ENCODE data around the gene EHMT1. TPM values are rescaled to one million over a fixed set of nuclear protein-coding genes. Genes with fewer than 3 reads are reported as not detected.
A peak's percentile ranks its signal among the peaks of the same experiment; 100 is the strongest.
"Not testable (repeated sequence)": the region's sequence is repeated elsewhere in the genome, so short reads cannot be mapped to it uniquely, and the experiment has no call there.

The EHMT1 gene
- polyA plus RNA-seq, 6 donors from 2014 or later: 6.7 to 45.0 (median 31.5) TPM

DNA sequence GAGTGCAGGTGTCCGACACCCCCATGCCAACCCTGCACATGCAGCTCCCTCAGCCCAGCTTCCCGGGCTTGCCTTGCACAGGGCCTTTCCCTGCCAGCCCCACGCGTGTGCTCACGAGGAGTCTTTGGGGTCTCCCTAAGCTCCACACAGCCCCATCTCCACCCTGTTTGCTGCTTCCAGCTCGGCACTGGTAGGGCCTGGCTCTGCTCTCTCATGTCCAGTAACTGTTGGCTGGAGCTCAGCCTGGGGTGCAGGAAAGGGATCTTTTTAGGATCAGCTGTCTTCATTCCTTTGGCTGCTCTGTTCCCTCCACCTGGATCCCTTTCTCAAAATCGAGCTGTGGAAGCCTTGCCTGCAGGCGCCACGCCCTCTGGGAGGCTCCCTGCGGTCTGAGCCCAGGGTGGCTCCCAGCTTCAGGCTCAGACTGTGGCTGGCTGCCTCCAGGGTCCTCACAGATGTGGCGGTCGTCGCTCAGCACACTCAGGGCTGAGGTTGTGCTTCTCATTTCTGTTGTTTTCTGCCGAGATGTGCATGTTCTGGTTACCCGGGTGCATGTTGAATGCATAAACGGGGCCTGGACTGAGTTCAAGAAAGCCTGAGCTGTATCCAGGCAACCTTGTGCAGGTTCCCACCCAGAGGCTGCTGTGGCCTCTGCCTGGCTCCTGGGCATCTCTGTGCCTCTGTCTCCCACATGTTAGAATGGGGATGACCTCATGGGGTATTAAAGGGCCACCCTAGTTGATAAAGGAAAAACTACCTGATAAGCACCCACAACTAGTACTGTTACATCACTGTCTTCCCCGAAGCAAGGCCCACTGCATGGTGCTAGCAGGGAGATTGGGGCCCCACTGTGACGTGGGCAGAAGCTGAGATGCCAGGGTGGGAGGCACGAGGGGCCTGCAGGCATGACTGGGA is 263.0 kb downstream of the EHMT1 start:
- Mint-ChIP-seq H3K9me3 (no peaks in the 10 kb centered on the region), H3K27me3 (peaks cover 13 to 35% (median 26%) of the 10 kb centered on the region in 3 donors), H3K27ac (no peak overlapping the region), H3K36me3 (no peaks in the 10 kb centered on the region), H3K4me3 (peak overlapping the region in 1 of 8 donors; percentile 3), H3K4me1 (no peaks in the 10 kb centered on the region)
- DNase-seq (no peak), ATAC-seq (ENCODE audit: low read depth in 2 of 2) (no peak)

DNA sequence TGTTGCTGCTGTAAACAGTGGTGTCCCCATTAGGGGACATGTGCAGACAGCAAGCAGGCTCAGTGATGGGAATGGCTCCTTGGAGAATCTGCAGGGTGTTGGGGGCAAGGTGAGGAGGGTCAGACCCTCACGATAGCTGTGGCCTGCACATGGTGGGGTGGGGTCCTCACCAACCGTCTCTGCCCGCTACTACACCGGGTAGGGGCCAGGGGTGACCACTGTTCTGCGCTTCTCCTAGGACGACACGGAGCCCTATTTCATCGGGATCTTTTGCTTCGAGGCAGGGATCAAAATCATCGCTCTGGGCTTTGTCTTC is 263.7 kb downstream of the EHMT1 start:
- no peaks in the 10 kb centered on the region for H3K36me3 Mint-ChIP-seq
- H3K4me3 Mint-ChIP-seq: no peak overlapping the region
- no peak overlapping the region for H3K27ac Mint-ChIP-seq
- H3K4me1 Mint-ChIP-seq: no peaks in the 10 kb centered on the region
- DNase-seq: no peak
- no peaks in the 10 kb centered on the region for H3K9me3 Mint-ChIP-seq
- ATAC-seq (ENCODE audit: low read depth in 2 of 2): no peak
- H3K27me3 Mint-ChIP-seq: peaks cover 13 to 35% (median 26%) of the 10 kb centered on the region in 3 donors

DNA sequence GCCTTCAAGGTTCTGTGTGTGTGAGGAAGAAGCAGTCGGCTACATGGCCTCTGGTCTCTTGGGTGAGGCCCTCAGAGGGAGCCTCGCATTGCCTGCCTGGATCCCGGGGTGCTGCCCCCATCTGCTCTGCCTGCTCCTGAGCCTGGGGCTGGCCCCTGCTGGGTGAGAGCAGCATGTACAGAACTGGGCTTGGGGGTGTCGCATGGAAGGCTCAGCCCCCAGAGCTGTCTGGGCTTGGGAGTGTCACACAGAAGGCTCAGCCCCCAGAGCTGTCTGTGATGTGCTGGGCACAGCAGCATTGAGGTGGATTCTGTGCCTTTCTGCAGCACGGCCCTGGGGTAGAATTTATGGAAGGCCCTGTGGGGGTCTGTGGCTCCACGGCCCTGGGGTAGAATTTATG is 265.2 kb downstream of the EHMT1 start:
- H3K27me3 Mint-ChIP-seq: peaks cover 13 to 32% (median 26%) of the 10 kb centered on the region in 3 donors
- not testable (repeated sequence) for H3K27ac Mint-ChIP-seq; H3K4me1 Mint-ChIP-seq; ATAC-seq (ENCODE audit: low read depth in 2 of 2); H3K9me3 Mint-ChIP-seq; H3K36me3 Mint-ChIP-seq; DNase-seq; H3K4me3 Mint-ChIP-seq

DNA sequence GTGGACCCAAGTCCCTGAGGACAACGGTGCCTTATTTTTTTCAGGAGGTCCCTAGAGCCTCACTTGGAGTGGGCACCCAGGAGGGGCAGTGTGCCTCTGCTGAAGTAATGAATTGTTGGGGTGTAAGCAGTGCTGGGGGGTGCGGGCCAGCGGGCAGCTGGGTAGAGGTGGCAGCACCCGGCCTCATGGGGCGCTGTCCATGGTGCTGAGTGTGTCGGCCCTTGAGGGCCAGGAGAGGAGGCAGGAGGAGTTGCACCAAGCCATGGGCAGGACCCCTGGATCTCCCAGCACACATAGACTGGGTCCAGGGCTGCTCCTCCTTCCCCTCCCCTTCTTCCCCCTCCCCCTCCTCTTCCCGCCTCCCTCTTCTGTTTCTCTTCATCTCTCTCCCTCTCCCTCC is 265.7 kb downstream of the EHMT1 start:
- not testable (repeated sequence) for DNase-seq; ATAC-seq (ENCODE audit: low read depth in 2 of 2); H3K27ac Mint-ChIP-seq; H3K9me3 Mint-ChIP-seq; H3K4me3 Mint-ChIP-seq; H3K36me3 Mint-ChIP-seq; H3K4me1 Mint-ChIP-seq
- peaks cover 13 to 26% (median 22%) of the 10 kb centered on the region in 3 donors for H3K27me3 Mint-ChIP-seq

DNA sequence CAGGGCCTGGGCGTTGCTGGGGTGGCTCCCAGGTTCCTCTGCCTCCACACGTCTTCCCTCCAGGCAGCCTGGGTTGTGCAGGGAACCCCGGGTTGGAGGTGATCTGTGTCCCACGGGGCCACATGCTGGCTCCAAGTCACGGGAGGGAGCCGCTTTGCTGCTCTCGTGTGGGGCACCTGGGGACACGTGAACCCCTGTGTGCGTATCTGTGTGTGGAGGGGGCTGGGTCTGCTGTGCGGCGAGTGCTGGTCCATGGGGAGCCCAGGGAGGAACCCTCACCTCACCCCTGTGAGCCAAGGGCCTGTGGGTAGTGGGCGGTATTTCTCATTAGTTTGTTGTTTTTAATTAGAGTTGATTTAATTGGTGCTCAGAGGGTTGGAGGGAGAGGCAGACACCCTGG is 266.3 kb downstream of the EHMT1 start:
- H3K27ac Mint-ChIP-seq; H3K36me3 Mint-ChIP-seq; H3K4me3 Mint-ChIP-seq; ATAC-seq (ENCODE audit: low read depth in 2 of 2); H3K4me1 Mint-ChIP-seq; DNase-seq; H3K9me3 Mint-ChIP-seq: not testable (repeated sequence)
- H3K27me3 Mint-ChIP-seq: peaks cover 9 to 21% (median 16%) of the 10 kb centered on the region in 3 donors

Other genes starting within 250 kb of the EHMT1 start
- 1 to 10 TPM in 5 of 6 donors, not detected in 1; 2.3 to 7.5 (median 4.5) TPM for gene EXD3, start 195.8 kb upstream of the EHMT1 start, polyA plus RNA-seq (ENCODE audit: low read depth in 6 of 6)
- 1 to 10 TPM in 5 of 6 donors, not detected in 1; 1.3 to 2.3 (median 1.6) TPM for gene NOXA1, start 195.6 kb upstream of the EHMT1 start, polyA plus RNA-seq (ENCODE audit: low read depth in 6 of 6)
- gene ENTPD8, start 177.6 kb upstream of the EHMT1 start, polyA plus RNA-seq (ENCODE audit: low read depth in 6 of 6): not detected
- gene NSMF, start 159.7 kb upstream of the EHMT1 start, polyA plus RNA-seq (ENCODE audit: low read depth in 6 of 6): 1 to 10 TPM in 5 of 6 donors, not detected in 1; 2.7 to 7.6 (median 3.7) TPM
- 1 to 10 TPM; 3.0 to 6.5 (median 5.8) TPM for gene PNPLA7, start 68.6 kb upstream of the EHMT1 start, polyA plus RNA-seq (ENCODE audit: low read depth in 6 of 6)
- gene MRPL41, start 67.1 kb upstream of the EHMT1 start, polyA plus RNA-seq (ENCODE audit: low read depth in 6 of 6): 10 to 100 TPM; 13.7 to 21.6 (median 19.9) TPM
- 10 to 100 TPM; 19.1 to 53.9 (median 32.6) TPM for gene DPH7, start 40.1 kb upstream of the EHMT1 start, polyA plus RNA-seq (ENCODE audit: low read depth in 6 of 6)
- gene ZMYND19, start 28.5 kb upstream of the EHMT1 start, polyA plus RNA-seq (ENCODE audit: low read depth in 6 of 6): 10 to 100 TPM in 1 of 6 donors, 1 to 10 TPM in 5; 4.2 to 13.3 (median 7.2) TPM
- 10 to 100 TPM; 30.3 to 65.5 (median 40.0) TPM for gene ARRDC1, start 13.3 kb upstream of the EHMT1 start, polyA plus RNA-seq (ENCODE audit: low read depth in 6 of 6)

Measured in naive B cell (primary cell).